K562 (cell line): ENCODE measurements around the gene DAPK2. TPM values are rescaled to one million over a fixed set of nuclear protein-coding genes. Genes with fewer than 3 reads are reported as not detected.

Experiments used
- CAMTA2 ChIP-seq: fragments of 250-450 bp; sonication (Bioruptor Pico); conservative IDR thresholded peaks from 2 replicates; pipeline ENCODE4 v1.5.1; 2022
- GABPB1 ChIP-seq: sonication (generic); formaldehyde crosslinking; IDR thresholded peaks from 2 replicates; pipeline ENCODE4 v1.8.0; 2022; ENCODE audit warnings: mild to moderate bottlenecking, missing genetic modification reagents
- HSF4 ChIP-seq: fragments of 250-450 bp; sonication (Bioruptor Pico); IDR thresholded peaks from 2 replicates; pipeline ENCODE4 v2.1.2; 2022; ENCODE audit warnings: mild to moderate bottlenecking, moderate library complexity, borderline replicate concordance
- KDM4B ChIP-seq, 2 experiments: fragments of 450-650 bp in 1 of 2; sonication (generic) in 1 of 2; IDR thresholded peaks; 2 replicates each; pipeline ENCODE4 v1.6.1; 2016 to 2017; ENCODE audit warnings: borderline replicate concordance in 2 of 2, antibody characterized with exemption in 1 of 2, low read depth in 1 of 2, mild to moderate bottlenecking in 1 of 2
- MECOM ChIP-seq: fragments of 250-450 bp; sonication (Bioruptor Pico); IDR thresholded peaks from 2 replicates; pipeline ENCODE4 v1.8.0; 2022; ENCODE audit warnings: inconsistent platforms
- MNT ChIP-seq, 2 experiments: fragments of 450-650 bp; conservative IDR thresholded peaks; 2 replicates each; pipeline ENCODE4 v1.6.1; 2017; ENCODE audit warnings: mild to moderate bottlenecking in 2 of 2, moderate library complexity in 2 of 2
- NR2C1 ChIP-seq, 2 experiments: fragments of 450-650 bp; IDR thresholded peaks; 2 replicates each; pipeline ENCODE4 v1.6.1; 2017; ENCODE audit warnings: mild to moderate bottlenecking in 2 of 2, antibody characterized with exemption in 1 of 2, inconsistent platforms in 1 of 2, missing compliant biosample characterization in 1 of 2, missing genetic modification characterization in 1 of 2
- REST ChIP-seq, 2 experiments: fragments of 450-650 bp; formaldehyde crosslinking in 1 of 2; IDR thresholded peaks; 2 replicates each; pipeline versions ENCODE4 v1.4.0 to v1.6.1; 2014 to 2020; ENCODE audit warnings: mild to moderate bottlenecking in 2 of 2, borderline replicate concordance in 1 of 2, low read depth in 1 of 2
- SREBF1 ChIP-seq: fragments of 150-350 bp; IDR thresholded peaks from 2 replicates; pipeline ENCODE4 v1.6.1; 2014; ENCODE audit warnings: antibody characterized with exemption, low read depth, low read length, borderline replicate concordance
- VEZF1 ChIP-seq: fragments of 200-800 bp; sonication (Bioruptor generic); IDR thresholded peaks from 2 replicates; pipeline ENCODE4 v1.6.1; 2017; ENCODE audit warnings: missing genetic modification characterization, missing compliant biosample characterization
- ZBTB17 ChIP-seq: fragments of 450-650 bp; formaldehyde crosslinking; IDR thresholded peaks from 2 replicates; pipeline ENCODE4 v1.4.0; 2020; ENCODE audit warnings: mild to moderate bottlenecking
- ZNF12 ChIP-seq: sonication (generic); formaldehyde crosslinking; IDR thresholded peaks from 2 replicates; pipeline ENCODE4 v1.4.0; 2020; ENCODE audit warnings: mild to moderate bottlenecking, missing genetic modification reagents
- polyA plus RNA-seq, 8 experiments: library from polyadenylated mRNA; depleted of rRNA in 4 of 8; stranded (reverse) in 5 of 8; unstranded in 3 of 8; fragments of >200 nt; fragmentation: Nextera tagmentation in 2 of 8; fragmentation: Illumina TruSeq in 1 of 8; extraction: Ambion mirVana in 2 of 8; extraction: Trizol in 1 of 8; gene quantifications; 2 replicates each; pipeline versions ENCODE4 v1.2.1 to v1.2.3, GENCODE V29; 2011 to 2014; ENCODE audit warnings: inconsistent platforms in 1 of 8, missing spikeins in 1 of 8
- total RNA-seq, 7 experiments: library from RNA; depleted of rRNA in 6 of 7; stranded (reverse); fragments of >200 nt in 6 of 7; fragmentation: Illumina TruSeq in 2 of 7; extraction: Trizol in 2 of 7; gene quantifications; 2 replicates each; pipeline versions ENCODE4 v1.2.1 to v1.2.3, GENCODE V29; 2011 to 2021; ENCODE audit warnings: low replicate concordance in 1 of 7
- TF ChIP-seq, protein P1 (sequence below): fragments of 250-450 bp; sonication (Bioruptor Pico); IDR thresholded peaks from 2 replicates; pipeline ENCODE4 v1.9.0; 2021; ENCODE audit warnings: mild to moderate bottlenecking

The DAPK2 gene
- total and polyA plus RNA-seq, 9 of the 15 experiments (the other 6 are each of a cell fraction or from before 2014, with no cell fraction given): 0.14 to 5.2 (median 2.2) TPM

- TF ChIP-seq MNT (conservative IDR thresholded peaks at IDR 0.05) (peak; percentile 76 to 91), GABPB1 (CRISPR knock-in tag) (peak; percentile 76), NR2C1 (IDR thresholded peaks at IDR 0.05) (no peak), NR2C1 (tag; IDR thresholded peaks at IDR 0.05) (0 out of 2 replicates have a peak, but pooled peaks have one; percentile 33), ZBTB17 (CRISPR knock-in tag) (peak; percentile 70; the same call in 1 of the 2 replicates), HSF4 (CRISPR knock-in tag) (0 out of 2 replicates have a peak, but pooled peaks have one; percentile 35), REST (IDR thresholded peaks at IDR 0.05; ENCODE audit: borderline replicate concordance) (peak; percentile 100), REST (CRISPR knock-in tag; IDR thresholded peaks at IDR 0.05; ENCODE audit: low read depth) (peak; percentile 99), MECOM (CRISPR knock-in tag) (no peak), CAMTA2 (CRISPR knock-in tag) (no peak), KDM4B (IDR thresholded peaks at IDR 0.05; ENCODE audit: borderline replicate concordance in 2 of 2, low read depth in 1 of 2) (no peak), VEZF1 (CRISPR knock-in tag) (peak; percentile 42; the same call in 1 of the 2 replicates), SREBF1 (0 out of 2 replicates have a peak, but pooled peaks have one; percentile 42), ZNF12 (CRISPR knock-in tag) (peak; percentile 49; the same call in 1 of the 2 replicates)
- TF ChIP-seq, protein P1, sequence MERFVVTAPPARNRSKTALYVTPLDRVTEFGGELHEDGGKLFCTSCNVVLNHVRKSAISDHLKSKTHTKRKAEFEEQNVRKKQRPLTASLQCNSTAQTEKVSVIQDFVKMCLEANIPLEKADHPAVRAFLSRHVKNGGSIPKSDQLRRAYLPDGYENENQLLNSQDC (CRISPR knock-in tag): no peak
Measured at GRCh38 chr15:63870487-63871209, 175.6 kb downstream of the DAPK2 start (continued).
